ENCODE data around the gene SLMAP.

SLMAP gene, protein sequence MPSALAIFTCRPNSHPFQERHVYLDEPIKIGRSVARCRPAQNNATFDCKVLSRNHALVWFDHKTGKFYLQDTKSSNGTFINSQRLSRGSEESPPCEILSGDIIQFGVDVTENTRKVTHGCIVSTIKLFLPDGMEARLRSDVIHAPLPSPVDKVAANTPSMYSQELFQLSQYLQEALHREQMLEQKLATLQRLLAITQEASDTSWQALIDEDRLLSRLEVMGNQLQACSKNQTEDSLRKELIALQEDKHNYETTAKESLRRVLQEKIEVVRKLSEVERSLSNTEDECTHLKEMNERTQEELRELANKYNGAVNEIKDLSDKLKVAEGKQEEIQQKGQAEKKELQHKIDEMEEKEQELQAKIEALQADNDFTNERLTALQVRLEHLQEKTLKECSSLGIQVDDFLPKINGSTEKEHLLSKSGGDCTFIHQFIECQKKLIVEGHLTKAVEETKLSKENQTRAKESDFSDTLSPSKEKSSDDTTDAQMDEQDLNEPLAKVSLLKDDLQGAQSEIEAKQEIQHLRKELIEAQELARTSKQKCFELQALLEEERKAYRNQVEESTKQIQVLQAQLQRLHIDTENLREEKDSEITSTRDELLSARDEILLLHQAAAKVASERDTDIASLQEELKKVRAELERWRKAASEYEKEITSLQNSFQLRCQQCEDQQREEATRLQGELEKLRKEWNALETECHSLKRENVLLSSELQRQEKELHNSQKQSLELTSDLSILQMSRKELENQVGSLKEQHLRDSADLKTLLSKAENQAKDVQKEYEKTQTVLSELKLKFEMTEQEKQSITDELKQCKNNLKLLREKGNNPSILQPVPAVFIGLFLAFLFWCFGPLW

DNA sequence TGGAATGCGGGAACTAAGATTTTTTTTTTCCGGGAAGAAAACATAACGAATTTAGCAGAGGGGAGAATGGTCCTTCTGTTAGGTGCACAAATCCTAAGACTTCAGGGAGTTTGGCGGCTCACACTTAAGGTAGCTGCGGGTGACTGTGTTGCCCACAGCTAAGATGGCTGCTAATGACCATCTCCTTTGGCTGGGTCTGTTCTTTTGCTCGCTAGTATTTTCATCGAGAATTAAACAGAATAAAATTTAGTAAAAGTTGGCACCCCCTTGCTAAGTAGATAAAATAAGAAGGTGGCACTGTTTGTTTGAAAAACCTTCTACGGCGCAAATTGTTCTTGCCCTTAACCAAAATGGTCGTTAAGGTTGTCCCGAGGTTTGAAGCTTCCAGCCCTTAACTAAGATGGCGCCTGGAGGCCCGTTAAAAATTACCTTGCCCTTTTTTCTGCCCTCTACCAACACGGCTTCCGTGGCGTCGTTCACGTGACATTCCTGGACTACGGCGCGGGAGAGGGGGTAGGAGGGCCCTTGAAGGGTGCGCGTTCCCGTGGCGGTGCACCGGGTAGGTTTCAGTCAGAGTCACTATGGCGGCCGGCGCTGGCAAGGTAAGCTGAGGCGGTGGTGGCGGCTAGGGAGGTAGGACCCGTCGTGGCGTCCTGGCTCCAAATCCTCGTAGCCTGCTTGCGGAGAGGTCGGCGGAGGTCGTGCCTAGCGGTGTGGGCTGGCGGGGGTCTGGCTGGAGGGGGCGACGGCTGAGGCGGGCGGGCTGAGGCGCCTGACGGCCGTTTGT, at the start of gene SLMAP:
SLMAP (plus strand) TSS at position 569 of the 787 bp plus-strand sequence. CDS start 1,343 bp downstream, outside the sequence.
- peak; percentile 90 to 95 for DNase-seq

DNA sequence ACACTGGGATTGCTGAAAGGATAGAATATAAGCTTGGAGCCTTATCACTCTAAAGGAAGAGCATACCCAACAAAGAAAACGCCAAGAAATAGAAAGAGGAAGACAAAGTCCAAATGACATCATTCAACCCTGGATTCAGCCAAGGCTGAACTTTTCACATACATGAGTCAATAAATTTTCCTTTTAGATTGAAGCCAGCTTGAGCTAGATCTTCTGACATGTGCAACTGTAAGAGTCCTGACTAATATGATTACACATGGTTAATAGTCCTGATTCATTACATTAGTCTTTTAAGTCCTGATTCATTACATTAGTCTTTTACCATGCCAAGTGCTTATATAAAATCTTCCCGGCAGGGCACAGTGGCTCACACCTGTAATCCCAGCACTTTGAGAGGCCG, 49.6 kb upstream of the SLMAP start:
- no peak for DNase-seq

DNA sequence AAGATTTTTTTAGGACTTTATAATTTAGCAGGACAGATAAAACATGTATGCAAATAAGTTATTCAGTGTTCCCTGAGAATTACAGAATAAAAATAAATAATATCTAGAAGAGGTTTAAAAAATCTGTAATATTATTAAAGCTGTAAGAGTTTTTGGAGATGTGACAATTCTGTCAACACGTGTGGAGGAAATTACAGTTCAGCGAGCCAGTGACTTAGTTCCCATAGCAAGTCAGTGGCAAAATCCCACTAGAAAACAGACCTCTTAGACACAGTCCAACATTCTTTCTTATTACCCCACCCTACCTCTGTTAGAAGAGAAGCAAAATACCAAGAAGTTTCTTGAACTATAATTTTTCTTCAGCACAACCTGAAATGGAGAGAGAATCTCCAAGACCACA, 47.1 kb upstream of the SLMAP start:
- no peak for DNase-seq

DNA sequence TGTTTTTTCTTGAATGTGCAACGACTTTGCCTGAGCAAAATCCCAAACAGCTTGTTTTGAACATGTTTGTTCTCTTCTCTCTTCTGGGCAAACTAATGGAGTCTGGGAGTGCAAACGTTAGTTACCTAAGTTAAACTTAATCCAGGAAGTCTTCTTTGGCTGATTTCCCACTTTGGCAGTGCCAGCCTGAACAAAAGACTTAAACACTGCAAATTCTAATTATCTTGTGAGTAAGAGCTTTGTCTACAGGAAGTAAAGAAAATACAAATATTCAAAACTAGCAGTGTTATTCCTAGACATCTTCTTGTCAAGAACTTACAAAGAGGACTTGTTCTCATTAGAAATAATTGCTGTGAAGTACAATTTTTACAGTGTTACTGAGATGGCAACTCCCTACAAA, 46.5 kb upstream of the SLMAP start:
- DNase-seq: no peak

DNA sequence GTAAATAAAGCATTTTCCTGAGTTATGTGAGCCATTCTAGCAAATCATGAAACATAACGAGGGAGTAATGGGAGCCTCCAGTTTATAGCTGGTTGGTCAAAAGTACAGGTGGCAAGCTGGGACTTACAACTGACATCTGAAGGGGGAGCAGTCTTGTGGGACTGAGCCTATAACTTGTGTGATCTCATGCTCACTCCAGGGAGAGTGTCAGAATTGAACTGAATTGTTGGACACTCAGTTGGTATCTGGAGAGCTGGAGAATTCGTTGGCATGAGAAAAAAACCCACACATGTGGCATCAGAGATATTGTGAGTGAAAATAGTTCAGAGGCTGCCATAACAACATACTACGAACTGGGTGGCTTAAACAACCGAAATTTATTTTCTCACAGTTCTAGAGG, 40.4 kb upstream of the SLMAP start:
- DNase-seq: no peak

DNA sequence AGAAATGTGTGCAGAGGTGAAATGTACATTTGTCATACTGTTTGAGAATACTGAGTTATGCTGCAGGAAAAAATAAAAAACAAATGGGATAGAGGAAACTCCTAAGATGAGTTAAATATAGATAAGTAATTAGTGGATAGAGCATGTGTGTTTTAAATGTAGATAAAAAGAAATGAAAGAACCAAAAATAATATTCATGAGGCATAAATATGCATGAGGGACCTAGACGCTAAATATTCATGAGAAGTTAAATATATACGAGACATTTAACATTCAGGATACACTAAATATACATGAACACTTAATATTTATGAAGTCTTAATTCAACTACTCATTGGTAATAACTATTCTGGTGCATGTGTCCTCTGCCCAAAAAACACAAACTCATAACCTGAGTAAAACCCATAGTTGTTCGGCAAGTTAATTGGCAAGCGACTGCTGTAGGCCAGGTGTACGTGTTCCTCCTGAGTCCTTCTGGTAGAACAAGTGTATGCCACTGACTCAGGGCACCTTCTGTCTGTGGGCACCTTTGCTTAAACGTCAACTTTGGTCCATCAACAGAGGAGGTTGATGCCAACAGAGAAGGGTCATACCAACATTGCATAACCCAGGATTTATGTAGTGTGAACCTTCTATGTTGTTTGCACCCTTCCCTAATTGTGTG, 38.8 kb upstream of the SLMAP start:
- DNase-seq: no peak

DNA sequence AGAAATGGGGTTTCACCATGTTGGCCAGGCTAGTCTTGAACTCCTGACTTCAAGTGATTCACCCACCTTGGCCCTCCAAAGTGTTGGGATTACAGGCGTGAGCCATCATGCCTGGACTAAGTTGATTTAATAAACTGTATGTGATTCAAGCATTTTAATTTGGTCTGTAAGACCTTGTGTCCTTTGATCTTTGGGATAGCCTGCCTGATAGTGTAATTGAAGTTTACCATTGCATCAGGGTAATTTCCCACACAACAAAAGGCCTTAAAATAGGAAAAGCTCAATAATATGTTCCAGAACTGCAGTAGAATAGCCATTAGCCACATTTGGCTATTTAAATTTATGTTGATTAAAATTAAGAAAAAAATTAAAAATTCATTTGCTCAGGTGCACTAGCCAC, 38.0 kb upstream of the SLMAP start:
- DNase-seq: no peak

DNA sequence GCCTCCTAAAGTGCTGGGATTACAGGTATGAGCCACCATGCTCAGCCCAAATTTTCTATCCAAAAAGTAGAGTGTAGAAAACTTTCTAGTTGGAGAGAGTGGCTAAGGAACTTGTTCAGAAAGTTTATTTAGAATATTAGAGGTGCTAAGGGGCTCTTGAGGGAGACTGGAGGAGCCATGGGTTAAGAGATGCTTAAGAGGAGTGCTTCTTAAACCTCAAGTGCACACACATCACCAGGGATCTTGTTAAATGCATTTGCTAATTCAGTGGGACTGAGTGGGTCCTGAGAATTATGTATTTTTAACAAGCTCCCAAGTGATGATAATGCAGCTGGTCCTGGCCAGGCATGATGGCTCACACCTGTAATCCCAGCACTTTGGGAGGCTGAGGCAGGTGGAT, 29.7 kb upstream of the SLMAP start:
- DNase-seq: no peak

DNA sequence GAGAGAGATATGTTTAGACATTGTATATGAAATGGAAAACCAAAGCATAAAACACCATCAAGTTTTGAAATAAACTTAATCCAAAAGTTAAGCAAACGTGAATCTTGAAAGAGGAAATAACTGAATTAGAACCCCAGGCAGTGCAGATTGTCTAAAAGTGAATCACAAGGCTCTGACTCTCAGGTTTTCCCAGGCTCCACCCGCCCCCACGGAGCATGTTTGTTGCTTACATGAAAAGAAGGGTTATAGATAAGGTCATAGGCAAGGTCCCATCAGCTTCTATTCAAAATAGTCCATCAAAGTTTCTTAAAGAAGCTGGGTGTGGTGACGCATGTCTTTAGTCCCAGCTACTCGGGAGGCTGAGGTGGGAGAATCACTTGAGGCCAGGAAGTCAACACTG, 29.0 kb upstream of the SLMAP start:
- DNase-seq: no peak

DNA sequence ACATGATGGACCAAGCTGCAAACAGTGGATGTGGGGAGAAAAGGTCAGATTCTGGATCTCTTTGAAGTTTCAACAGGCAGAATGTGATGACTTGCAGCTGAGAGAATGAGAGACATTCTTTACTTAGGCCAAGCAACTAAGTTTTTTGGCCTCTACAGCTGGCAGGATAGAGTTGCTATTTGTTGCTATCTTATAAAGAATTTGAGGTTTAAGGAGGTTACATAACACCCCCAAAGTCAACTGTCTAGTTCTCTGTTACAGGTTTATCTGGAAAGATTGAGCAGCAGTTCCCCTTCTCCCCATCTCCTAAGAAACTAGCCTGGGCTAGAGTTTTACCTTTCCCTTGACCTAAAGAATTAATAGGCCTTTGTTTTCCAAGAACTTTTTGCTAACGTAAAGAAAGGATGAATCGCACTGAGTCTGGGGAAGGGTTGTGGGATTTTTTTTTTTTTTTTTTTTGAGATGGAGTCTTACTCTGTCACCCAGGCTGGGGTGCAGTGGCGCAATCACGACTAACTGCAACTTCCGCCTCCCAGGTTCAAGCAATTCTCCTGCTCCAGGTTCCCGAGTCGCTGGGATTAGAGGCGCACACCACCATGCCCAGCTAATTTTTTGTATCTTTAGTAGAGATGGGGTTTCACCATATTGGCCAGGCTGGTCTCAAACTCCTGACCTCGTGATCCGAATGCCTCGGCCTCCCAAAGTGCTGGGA, 26.6 kb upstream of the SLMAP start:
- no peak for DNase-seq

DNA sequence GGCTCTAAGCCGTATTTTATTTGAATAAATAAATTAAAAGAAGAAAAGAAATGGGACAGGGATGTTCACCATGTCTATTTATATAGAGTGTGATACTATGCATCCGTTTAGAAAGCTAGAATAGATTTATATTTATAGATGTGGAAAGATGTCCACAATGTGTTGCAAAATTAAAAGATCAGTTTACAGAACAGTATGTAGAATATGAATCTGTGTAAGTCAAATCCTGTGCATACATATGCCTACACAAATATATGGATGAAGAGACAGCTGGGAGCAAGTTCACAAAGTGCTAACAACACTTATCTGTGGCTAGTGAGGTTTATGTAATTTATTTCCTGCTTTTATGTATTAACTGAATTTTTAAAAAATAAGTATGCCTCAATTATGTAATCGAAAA, 25.4 kb upstream of the SLMAP start:
- no peak for DNase-seq

DNA sequence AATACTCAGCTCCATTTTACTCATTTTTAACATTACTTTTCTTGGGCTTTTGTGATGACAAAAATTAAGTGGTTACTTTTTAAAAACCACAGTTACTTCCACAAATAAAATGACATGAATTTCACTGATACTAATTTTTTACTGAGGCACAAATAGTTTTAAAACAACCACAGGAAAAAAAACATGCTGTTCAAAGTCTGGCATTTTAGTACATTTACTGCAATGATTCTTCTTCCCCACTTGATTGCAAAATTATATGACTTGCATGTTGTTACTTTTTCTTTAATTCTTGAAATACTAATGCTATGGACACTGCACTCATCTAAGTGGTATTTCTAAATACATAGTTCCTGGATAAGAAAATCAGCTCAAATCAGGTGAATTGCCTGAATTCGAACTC, 24.8 kb upstream of the SLMAP start:
- no peak for DNase-seq

DNA sequence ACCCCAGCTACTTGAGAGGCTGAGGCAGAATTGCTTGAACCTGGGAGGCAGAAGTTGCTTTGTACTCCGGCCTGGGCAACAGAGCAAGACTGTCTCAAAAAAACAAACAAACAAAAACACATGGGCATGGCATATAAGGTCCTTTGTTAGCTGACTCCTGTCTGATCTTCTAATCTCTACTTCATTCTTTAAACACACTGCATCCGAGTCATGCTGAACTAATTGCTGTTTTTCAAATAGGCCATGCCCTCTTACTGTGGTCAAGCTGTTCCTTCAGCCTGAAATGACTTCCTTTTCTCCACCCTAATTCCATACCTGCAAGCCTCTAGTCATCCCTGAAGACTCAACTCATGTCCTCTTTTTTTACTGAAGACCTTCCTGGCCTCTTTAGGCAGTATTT, 22.3 kb upstream of the SLMAP start:
- no peak for DNase-seq

DNA sequence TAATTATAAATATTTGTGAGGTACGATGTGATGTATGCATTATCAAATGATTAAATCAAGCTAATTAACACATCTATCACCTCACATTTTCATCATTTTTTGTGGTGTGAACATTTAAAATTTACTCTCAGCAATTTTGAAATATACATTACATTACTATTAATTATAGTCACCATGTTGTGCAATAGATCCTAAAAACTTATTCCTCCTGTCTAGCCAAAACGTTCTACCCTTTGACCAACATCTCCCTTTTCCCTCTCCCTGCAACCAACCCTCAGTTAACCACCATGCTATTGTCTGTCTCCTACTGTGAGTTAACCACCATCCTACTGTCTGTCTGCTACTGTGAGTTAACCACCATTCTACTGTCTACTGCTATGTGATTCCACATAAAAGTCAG, 20.7 kb upstream of the SLMAP start:
- no peak for DNase-seq

DNA sequence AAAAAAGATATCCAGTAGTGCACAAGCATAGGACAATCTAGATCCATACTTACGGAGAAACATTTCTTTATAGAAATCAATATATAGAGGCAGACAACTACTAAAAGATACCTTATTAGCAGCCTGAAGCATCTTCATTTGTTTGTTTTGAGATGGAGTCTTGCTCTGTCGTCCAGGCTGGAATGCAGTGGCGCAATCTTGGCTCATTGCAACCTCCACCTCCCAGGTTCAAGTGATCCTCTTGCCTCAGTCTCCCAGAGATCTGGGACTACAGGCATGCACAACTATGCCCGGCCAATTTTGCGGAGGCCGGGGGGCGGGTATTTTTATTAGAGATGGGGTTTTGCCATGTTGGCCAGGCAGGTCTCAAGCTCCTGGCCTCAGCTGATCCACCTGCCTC, 18.3 kb upstream of the SLMAP start:
- DNase-seq: no peak

DNA sequence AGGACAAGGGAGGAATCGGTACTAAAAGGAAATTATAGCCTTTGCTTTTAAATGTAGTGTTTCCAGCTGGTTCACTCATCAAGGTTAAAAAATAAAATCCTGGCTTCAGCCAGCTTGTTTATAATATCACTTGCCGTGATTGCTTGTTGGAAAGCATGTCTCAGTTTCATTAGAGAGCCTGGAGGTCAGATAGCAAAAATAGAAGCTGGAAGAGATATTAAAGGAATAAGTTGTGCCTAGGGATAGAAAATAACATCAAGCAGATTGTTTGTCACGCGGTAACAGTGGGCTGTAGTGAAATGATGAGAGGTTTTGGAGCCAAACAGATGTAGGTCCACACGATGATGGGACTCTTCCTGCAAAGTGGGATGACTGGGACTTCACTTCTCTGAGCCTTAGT, 17.7 kb upstream of the SLMAP start:
- DNase-seq: no peak

DNA sequence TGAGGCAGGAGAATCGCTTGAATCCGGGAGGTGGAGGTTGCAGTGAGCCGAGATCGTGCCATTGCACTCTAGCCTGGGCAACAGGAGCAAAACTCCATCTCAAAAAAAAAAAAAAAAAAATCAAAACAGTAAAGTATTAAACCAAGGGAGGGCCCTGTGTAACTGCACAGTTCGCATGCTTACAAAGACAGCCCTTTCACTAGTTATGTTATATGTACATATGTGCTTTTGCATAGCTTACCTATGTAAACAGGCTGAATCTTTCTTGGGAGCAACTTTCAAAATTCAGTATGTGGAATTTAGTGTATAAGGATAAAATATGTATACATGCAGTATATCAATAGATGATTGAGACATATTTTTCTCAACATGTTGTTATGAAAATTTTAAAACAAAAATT, 16.1 kb upstream of the SLMAP start:
- DNase-seq: no peak

DNA sequence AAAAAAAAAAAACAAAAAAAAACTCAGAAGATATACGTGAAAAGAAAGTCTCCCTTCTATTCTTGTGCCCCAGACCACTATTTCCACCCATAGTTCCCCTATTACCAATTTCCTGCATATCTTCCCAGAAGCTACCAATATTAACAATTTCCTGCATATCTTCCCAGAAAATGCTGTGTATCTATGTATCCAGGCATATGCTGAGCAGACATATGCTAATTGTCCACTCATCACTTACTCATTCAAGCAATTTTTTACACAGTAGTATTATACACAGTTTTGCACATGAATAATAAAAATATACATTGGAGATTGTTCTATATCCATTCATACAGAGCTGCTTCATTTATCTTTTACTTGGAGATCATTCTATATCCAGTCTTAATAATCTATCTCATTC, 12.6 kb upstream of the SLMAP start:
- DNase-seq: no peak

DNA sequence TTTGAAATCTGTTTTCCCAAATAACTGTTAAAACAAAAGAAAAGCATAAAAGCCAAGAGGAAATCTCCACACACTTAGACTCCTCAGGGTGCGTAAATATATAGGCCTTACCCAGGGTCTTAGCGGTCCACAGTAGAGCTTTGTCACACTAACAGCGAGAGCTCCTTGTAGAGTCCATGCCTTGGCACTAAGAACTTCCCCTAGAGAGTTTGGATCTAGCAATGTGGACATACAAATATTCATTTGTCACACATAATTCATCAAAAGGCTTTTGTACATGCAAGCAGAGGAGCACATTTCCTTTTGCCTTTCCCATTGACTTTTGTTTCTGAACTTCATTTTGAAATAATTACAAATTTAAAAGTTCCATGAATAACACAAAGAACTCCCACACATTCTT, 11.0 kb upstream of the SLMAP start:
- DNase-seq: no peak

DNA sequence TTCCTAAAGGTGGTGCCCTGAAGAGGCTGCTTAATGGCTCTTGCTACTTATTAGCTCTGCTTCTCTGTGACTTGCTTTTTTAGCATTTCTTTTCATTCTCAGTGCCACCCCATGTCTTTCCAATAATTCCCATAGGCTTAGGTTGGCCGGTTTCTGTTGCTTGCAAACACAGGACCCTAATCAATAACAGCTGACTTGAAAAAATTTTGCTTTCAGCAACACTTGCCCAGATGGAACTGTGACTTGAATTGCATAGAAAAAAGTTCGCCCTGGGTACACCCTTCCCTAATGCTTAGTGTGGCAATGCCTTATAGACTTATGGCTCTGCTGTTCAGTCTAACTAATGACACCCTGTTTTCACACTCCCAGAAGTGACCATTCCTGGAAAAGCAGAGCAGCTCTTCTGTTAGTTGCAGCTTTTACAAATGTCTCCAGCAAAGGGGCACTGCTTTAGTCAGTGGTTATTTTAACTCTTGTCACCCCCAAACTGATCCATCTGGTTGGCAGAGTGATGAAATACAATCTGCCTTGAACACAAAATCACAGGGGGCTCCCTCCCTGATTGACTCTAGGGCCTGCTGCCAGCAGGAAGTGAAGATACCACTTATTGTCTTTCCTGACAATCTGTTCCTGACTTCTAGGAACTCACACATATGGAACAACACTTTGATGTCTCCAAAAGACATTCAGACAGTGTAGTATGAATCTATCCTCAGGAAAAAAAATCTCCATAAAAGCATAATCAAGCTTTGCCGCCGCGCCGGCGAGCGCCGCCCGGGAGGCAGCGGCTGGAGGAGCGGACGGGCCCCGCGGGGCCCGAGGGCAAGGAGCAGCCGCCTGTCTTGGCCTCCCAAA, 9.7 kb upstream of the SLMAP start:
- DNase-seq: no peak

DNA sequence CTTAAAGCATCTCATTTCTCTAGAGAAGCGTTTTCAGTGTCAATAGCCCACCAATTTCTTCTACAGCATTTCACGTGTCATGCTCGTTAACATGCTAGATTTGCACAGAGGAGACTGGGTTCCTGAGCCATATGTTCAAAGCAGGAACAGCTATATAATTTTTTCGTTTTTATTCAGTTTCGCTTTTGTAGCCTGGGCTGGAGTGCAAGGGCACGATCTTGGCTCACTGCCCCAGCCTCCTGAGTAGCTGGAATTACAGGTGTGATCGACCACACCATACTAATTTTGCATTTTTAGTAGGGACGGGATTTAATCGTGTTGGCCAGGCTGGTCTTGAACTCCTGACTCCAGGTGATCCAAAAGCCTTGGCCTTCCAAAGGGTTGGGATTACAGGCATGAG, 6.6 kb upstream of the SLMAP start:
- DNase-seq: no peak

All from stimulated activated CD4-positive, alpha-beta T cell treated with anti-CD3 and anti-CD28 coated beads, Interleukin-4, amount 100 ng/mL, for 4 hours (primary cell).